LNCaP clone FGC (cell line): Measurements from ENCODE around the gene WEE2.
A peak's percentile ranks its signal among the peaks of the same experiment; 100 is the strongest.

Experiments
- DNase-seq: peaks from one replicate; pipeline ENCODE4 v3.0.0-alpha.2; 2011; ENCODE audit warnings: low read depth
- H3K4me3 ChIP-seq: 2 replicates; pipeline ENCODE4 v1.5.1; 2011; ENCODE audit warnings: mild to moderate bottlenecking, low read depth, low read length, control low read depth
- CTCF ChIP-seq: IDR thresholded peaks from 2 replicates; pipeline ENCODE4 v1.5.1; 2012; ENCODE audit warnings: mild to moderate bottlenecking; ENCODE audit not compliant: control insufficient read depth, insufficient read depth; ENCODE audit errors: extremely low read depth

WEE2 gene

GRCh38 chr7:141691540-141691939 lies 16.6 kb upstream of the WEE2 start:
- no peak overlapping the region for H3K4me3 ChIP-seq
- TF ChIP-seq CTCF, result no peak
- no peak for DNase-seq

- no peak for DNase-seq
- no peak overlapping the region for H3K4me3 ChIP-seq
- no peak for TF ChIP-seq CTCF
Observed at GRCh38 chr7:141691961-141692360, 16.2 kb upstream of the WEE2 start.

- TF ChIP-seq CTCF, result no peak
- no peak overlapping the region for H3K4me3 ChIP-seq
- DNase-seq, result no peak
Observed at GRCh38 chr7:141693082-141693481, 15.1 kb upstream of the WEE2 start.

GRCh38 chr7:141695803-141696289 lies 12.3 kb upstream of the WEE2 start:
- DNase-seq, result peak; percentile 99

GRCh38 chr7:141696348-141696747 lies 11.8 kb upstream of the WEE2 start:
- DNase-seq, result peak; percentile 50
- TF ChIP-seq CTCF, result no peak
- H3K4me3 ChIP-seq, result 0 out of 2 replicates have a peak overlapping the region, but pooled peaks have one; percentile 16

More at GRCh38 chr7:141695803-141696289, 12.3 kb upstream of the WEE2 start:
- no peak for TF ChIP-seq CTCF
- H3K4me3 ChIP-seq, result 0 out of 2 replicates have a peak overlapping the region, but pooled peaks have one; percentile 16

- no peak for DNase-seq
- TF ChIP-seq CTCF, result no peak
- no peak overlapping the region for H3K4me3 ChIP-seq
Observed at GRCh38 chr7:141697211-141697871, 10.8 kb upstream of the WEE2 start.

- TF ChIP-seq CTCF, result no peak
- H3K4me3 ChIP-seq, result no peak overlapping the region
Observed at GRCh38 chr7:141698247-141699015, 9.7 kb upstream of the WEE2 start.

More at GRCh38 chr7:141698247-141699015, 9.7 kb upstream of the WEE2 start:
- no peak for DNase-seq
